ENCODE data around the gene ALDH3B1.

ALDH3B1 gene

DNA sequence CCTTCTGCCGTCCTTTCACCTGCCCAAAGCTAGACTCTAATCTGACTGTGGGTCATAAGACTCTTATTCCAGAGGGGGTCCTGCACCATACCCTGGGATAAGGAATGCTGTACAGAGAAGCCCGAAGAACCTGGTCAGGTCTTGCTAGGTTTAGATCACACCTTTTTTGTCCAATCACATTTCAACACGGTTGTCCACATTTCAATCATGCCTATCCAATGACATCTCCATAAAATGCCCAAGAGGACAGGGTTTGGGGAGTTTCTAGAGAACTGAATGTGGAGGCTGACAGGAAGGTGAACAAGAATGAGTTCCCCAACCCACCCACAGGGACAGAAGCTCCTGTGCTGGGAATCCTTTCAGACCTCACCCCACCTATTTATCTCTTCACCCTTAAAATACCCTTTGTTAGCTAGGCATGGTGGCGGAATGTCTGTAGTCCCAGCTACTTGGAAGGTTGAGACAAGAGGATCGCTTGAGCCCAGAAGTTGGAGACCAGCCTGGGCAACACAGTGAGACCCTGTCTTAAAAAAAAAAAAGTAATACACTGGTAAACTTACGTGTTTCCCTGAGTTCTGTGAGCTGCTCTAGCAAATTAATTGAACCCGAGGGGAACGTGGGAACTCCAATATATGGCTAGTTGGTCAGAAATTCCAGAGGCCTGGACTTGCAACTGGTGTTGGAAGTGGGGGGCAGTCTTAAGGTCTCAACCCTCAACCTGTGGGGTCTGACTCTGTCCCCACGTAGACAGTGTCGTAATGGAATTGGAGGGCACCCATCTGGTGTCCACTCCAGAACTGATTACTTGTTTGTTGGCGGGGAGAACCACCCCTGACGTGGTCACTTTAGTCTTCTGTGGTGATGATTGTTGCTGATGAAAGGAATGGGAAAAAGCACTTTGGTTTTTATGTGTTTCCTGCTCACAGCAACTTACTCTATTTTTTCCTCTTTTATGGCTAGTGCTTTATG is 46.5 kb downstream of the ALDH3B1 start:
- H3K9me3 ChIP-seq (ENCODE audit: insufficient read depth, low read length), result no peaks in the 10 kb centered on the region
- no peak overlapping the region for H3K4me2 ChIP-seq (ENCODE audit: low read depth, low read length, poor library complexity, severe bottlenecking)
- H3K27ac ChIP-seq (ENCODE audit: low read depth, low read length), result no peak overlapping the region
- no peaks in the 10 kb centered on the region for H3K79me2 ChIP-seq (ENCODE audit: insufficient read depth, low read length)
- H4K20me1 ChIP-seq (ENCODE audit: low read depth, low read length), result no peaks in the 10 kb centered on the region
- H3K27me3 ChIP-seq (ENCODE audit: low read length), result no peaks in the 10 kb centered on the region
- H3K9ac ChIP-seq (ENCODE audit: low read length), result no peak overlapping the region
- H3F3A ChIP-seq (ENCODE audit: insufficient read depth), result 0 out of 2 replicates have a peak, but pooled peaks cover 3% of the 10 kb centered on the region
- H3K4me3 ChIP-seq (ENCODE audit: insufficient read depth, low read length, poor library complexity, severe bottlenecking), result no peak overlapping the region
- no peaks in the 10 kb centered on the region; the same call in 1 of the 2 replicates for H3K36me3 ChIP-seq (ENCODE audit: low read length)
- no peak overlapping the region for H2AFZ ChIP-seq (ENCODE audit: low read depth, low read length, severe bottlenecking)
- H3K9me2 ChIP-seq (replicated peaks; ENCODE audit: insufficient read depth, low read length), result no peaks in the 10 kb centered on the region
- TF ChIP-seq, protein P1, sequence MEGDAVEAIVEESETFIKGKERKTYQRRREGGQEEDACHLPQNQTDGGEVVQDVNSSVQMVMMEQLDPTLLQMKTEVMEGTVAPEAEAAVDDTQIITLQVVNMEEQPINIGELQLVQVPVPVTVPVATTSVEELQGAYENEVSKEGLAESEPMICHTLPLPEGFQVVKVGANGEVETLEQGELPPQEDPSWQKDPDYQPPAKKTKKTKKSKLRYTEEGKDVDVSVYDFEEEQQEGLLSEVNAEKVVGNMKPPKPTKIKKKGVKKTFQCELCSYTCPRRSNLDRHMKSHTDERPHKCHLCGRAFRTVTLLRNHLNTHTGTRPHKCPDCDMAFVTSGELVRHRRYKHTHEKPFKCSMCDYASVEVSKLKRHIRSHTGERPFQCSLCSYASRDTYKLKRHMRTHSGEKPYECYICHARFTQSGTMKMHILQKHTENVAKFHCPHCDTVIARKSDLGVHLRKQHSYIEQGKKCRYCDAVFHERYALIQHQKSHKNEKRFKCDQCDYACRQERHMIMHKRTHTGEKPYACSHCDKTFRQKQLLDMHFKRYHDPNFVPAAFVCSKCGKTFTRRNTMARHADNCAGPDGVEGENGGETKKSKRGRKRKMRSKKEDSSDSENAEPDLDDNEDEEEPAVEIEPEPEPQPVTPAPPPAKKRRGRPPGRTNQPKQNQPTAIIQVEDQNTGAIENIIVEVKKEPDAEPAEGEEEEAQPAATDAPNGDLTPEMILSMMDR (IDR thresholded peaks at IDR 0.05; ENCODE audit: insufficient read depth, low read length, poor library complexity, severe bottlenecking), result no peak
- TF ChIP-seq EZH2phosphoT487 (conservative IDR thresholded peaks at IDR 0.05; ENCODE audit: low read length), result no peak

DNA sequence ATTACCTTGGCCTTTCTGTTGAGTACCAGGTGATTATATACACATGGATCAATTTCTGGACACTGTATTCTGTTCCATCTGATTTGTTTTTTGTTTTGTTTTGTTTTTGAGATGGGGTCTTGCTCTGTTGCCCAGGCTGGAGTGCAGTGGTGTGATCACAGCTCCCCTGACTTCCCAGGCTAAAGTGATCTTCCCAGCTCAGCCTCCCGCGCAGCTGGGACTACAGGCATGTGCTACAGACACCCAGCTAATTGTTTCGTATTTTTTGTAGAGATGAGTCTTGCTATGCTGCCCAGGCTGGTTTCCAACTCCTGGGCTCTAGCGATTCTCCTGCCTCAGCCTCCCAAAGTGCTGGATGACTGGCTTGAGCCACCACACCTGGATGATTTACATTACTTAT is 47.7 kb downstream of the ALDH3B1 start:
- Histone ChIP-seq H4K20me1 (ENCODE audit: low read depth, low read length) (no peaks in the 10 kb centered on the region), H3K79me2 (ENCODE audit: insufficient read depth, low read length) (no peaks in the 10 kb centered on the region), H3K4me2 (ENCODE audit: low read depth, low read length, poor library complexity, severe bottlenecking) (no peak overlapping the region), H3K9me2 (replicated peaks; ENCODE audit: insufficient read depth, low read length) (no peaks in the 10 kb centered on the region), H2AFZ (ENCODE audit: low read depth, low read length, severe bottlenecking) (no peak overlapping the region), H3K9me3 (ENCODE audit: insufficient read depth, low read length) (no peaks in the 10 kb centered on the region), H3K27me3 (ENCODE audit: low read length) (no peaks in the 10 kb centered on the region), H3F3A (ENCODE audit: insufficient read depth) (0 out of 2 replicates have a peak, but pooled peaks cover 3% of the 10 kb centered on the region), H3K4me3 (ENCODE audit: insufficient read depth, low read length, poor library complexity, severe bottlenecking) (no peak overlapping the region), H3K36me3 (ENCODE audit: low read length) (no peaks in the 10 kb centered on the region; the same call in 1 of the 2 replicates), H3K9ac (ENCODE audit: low read length) (no peak overlapping the region), H3K27ac (ENCODE audit: low read depth, low read length) (no peak overlapping the region)
- no peak for TF ChIP-seq EZH2phosphoT487 (conservative IDR thresholded peaks at IDR 0.05; ENCODE audit: low read length)
- TF ChIP-seq, protein P1 (IDR thresholded peaks at IDR 0.05; ENCODE audit: insufficient read depth, low read length, poor library complexity, severe bottlenecking), result no peak

DNA sequence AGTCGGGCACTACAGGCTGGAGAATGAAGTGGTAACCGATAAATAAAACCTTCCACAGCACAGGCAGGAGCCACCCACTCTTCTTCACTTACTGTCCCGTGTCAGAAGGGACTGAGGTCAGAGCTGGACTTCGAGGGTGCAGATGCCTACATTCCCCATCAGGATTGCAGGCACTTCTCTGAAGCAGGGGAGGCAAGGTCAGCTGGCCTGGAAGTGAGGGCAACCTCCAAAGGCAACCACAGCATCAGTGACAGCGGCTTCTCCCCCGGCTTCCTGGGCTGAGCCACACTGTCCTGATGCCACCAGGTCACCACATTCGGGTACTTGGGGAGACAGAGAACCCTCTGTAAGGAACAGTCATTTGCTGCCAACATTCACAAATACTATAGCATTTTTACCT is 51.4 kb downstream of the ALDH3B1 start:
- no peaks in the 10 kb centered on the region for H3K27me3 ChIP-seq (ENCODE audit: low read length)
- no peak overlapping the region for H3K27ac ChIP-seq (ENCODE audit: low read depth, low read length)
- H3K9me2 ChIP-seq (replicated peaks; ENCODE audit: insufficient read depth, low read length), result no peaks in the 10 kb centered on the region
- H3F3A ChIP-seq (ENCODE audit: insufficient read depth), result no peaks in the 10 kb centered on the region
- H3K4me3 ChIP-seq (ENCODE audit: insufficient read depth, low read length, poor library complexity, severe bottlenecking), result no peak overlapping the region
- no peak overlapping the region for H3K9ac ChIP-seq (ENCODE audit: low read length)
- H4K20me1 ChIP-seq (ENCODE audit: low read depth, low read length), result no peaks in the 10 kb centered on the region
- TF ChIP-seq, protein P1 (IDR thresholded peaks at IDR 0.05; ENCODE audit: insufficient read depth, low read length, poor library complexity, severe bottlenecking), result no peak
- TF ChIP-seq EZH2phosphoT487 (conservative IDR thresholded peaks at IDR 0.05; ENCODE audit: low read length), result no peak
- no peaks in the 10 kb centered on the region for H3K79me2 ChIP-seq (ENCODE audit: insufficient read depth, low read length)
- H3K9me3 ChIP-seq (ENCODE audit: insufficient read depth, low read length), result no peaks in the 10 kb centered on the region
- peaks cover 3% of the 10 kb centered on the region; the same call in 1 of the 2 replicates for H3K36me3 ChIP-seq (ENCODE audit: low read length)
- H2AFZ ChIP-seq (ENCODE audit: low read depth, low read length, severe bottlenecking), result no peak overlapping the region
- no peak overlapping the region for H3K4me2 ChIP-seq (ENCODE audit: low read depth, low read length, poor library complexity, severe bottlenecking)

All from SU-DHL-6 (cell line).